ENCODE measurements around the gene MB. TPM values are rescaled to one million over a fixed set of nuclear protein-coding genes. Genes with fewer than 3 reads are reported as not detected.

MB gene
- total RNA-seq, 4 donors from 2014 or later: 4.3 to 17.8 (median 9.1) TPM

GRCh38 chr22:35593071-35593890 is 23.8 kb downstream of the MB start:
- no peaks in the 10 kb centered on the region for H3K27me3 ChIP-seq
- WGBS: 59% methylated on average over 3 of the region's 3 CpGs
- H3K4me1 ChIP-seq: peaks cover 9% of the 10 kb centered on the region
- H3K4me3 ChIP-seq: no peak overlapping the region
- H3K36me3 ChIP-seq: no peaks in the 10 kb centered on the region
- no peaks in the 10 kb centered on the region for H3K9me3 ChIP-seq
- no peak overlapping the region for H3K27ac ChIP-seq
- no peak for DNase-seq (ENCODE audit: low spot score in 2 of 2)
- TF ChIP-seq CTCF (IDR thresholded peaks at IDR 0.05): no peak

DNA sequence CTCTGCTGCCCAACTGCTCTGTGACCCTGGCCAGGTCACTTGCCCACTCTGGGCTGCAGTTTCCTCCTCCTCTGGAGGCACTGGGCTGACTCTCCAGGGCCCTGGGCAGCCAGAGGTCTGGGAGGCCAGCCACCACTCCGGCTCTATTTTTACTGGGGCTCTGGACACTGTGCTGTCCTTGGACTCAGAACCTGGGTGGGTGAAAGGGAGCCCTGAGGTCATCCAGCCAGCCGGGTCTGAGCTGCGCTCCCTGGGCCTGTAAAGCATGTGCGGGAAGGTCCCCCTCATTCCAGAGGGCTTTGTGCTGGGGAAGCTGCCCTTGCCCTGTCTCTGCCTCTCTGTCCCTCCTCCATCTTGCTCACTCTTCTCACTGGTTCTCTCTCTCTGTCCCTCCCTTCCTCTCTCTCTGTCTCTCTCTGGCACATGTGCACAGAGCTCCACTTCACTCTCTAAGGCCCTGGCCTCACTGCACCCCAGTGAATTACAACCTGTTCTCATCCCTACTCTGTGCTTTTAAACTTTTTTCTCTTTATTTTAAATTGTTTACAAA is 24.6 kb downstream of the MB start:
- DNase-seq (ENCODE audit: low spot score in 2 of 2): no peak
- Histone ChIP-seq H3K27me3 (no peaks in the 10 kb centered on the region), H3K9me3 (no peaks in the 10 kb centered on the region), H3K36me3 (no peaks in the 10 kb centered on the region), H3K27ac (no peak overlapping the region), H3K4me1 (peaks cover 9% of the 10 kb centered on the region), H3K4me3 (no peak overlapping the region)
- no peak for TF ChIP-seq CTCF (IDR thresholded peaks at IDR 0.05)
- no peak for TF ChIP-seq POLR2A (IDR thresholded peaks at IDR 0.05)
- TF ChIP-seq EP300 (IDR thresholded peaks at IDR 0.05): no peak
- no peak for TF ChIP-seq POLR2AphosphoS5 (IDR thresholded peaks at IDR 0.05)
- 100% methylated on average over 1 of the region's 4 CpGs for WGBS

GRCh38 chr22:35591714-35592417 is 25.3 kb downstream of the MB start:
- no peaks in the 10 kb centered on the region for H3K36me3 ChIP-seq
- no peak overlapping the region for H3K4me3 ChIP-seq
- no peak for TF ChIP-seq EP300 (IDR thresholded peaks at IDR 0.05)
- no peak for TF ChIP-seq POLR2AphosphoS5 (IDR thresholded peaks at IDR 0.05)
- no peak for TF ChIP-seq POLR2A (IDR thresholded peaks at IDR 0.05)
- no peak for TF ChIP-seq CTCF (IDR thresholded peaks at IDR 0.05)
- 88% methylated on average over 12 of the region's 14 CpGs for WGBS
- DNase-seq (ENCODE audit: low spot score in 2 of 2): no peak
- peaks cover 9% of the 10 kb centered on the region for H3K4me1 ChIP-seq
- no peak overlapping the region for H3K27ac ChIP-seq
- no peaks in the 10 kb centered on the region for H3K27me3 ChIP-seq
- no peaks in the 10 kb centered on the region for H3K9me3 ChIP-seq

GRCh38 chr22:35590634-35591295 is 26.4 kb downstream of the MB start:
- 74% methylated on average over 13 of the region's 13 CpGs for WGBS
- TF ChIP-seq POLR2AphosphoS5 (IDR thresholded peaks at IDR 0.05) (no peak), POLR2A (IDR thresholded peaks at IDR 0.05) (no peak), EP300 (IDR thresholded peaks at IDR 0.05) (no peak), CTCF (IDR thresholded peaks at IDR 0.05) (no peak)
- H3K27ac ChIP-seq: no peak overlapping the region

DNA sequence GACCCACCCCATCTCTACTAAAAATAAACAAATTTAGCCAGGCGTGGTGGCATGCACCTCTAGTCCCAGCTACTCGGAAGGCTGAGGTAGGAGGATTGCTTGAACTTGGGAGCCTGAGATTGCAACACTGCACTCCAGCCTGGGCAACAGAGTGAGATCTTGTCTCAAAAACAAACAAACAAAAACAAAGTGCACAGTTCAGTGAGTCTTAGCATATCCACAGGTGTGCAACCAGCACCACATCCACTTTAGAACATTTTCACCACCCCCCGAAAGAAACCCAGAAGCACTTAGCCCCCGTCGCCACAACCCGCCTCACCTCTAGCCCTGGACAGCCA is 27.4 kb downstream of the MB start:
- TF ChIP-seq CTCF (IDR thresholded peaks at IDR 0.05) (no peak), POLR2AphosphoS5 (IDR thresholded peaks at IDR 0.05) (no peak), EP300 (IDR thresholded peaks at IDR 0.05) (no peak), POLR2A (IDR thresholded peaks at IDR 0.05) (no peak)
- Histone ChIP-seq H3K9me3 (no peaks in the 10 kb centered on the region), H3K4me3 (no peak overlapping the region), H3K27me3 (no peaks in the 10 kb centered on the region), H3K36me3 (no peaks in the 10 kb centered on the region), H3K27ac (no peak overlapping the region), H3K4me1 (peaks cover 9% of the 10 kb centered on the region)
- WGBS: 85% methylated on average over 6 of the region's 6 CpGs
- no peak for DNase-seq (ENCODE audit: low spot score in 2 of 2)

More at GRCh38 chr22:35590634-35591295, 26.4 kb downstream of the MB start:
- peaks cover 9% of the 10 kb centered on the region for H3K4me1 ChIP-seq
- H3K27me3 ChIP-seq: no peaks in the 10 kb centered on the region
- no peak for DNase-seq (ENCODE audit: low spot score in 2 of 2)
- no peaks in the 10 kb centered on the region for H3K9me3 ChIP-seq
- no peaks in the 10 kb centered on the region for H3K36me3 ChIP-seq
- H3K4me3 ChIP-seq: no peak overlapping the region
